GM23248 (cell line): ENCODE results near the gene CYS1.

ENCODE experiments used
- EZH2 ChIP-seq: fragments of 200-600 bp; sonication (generic); IDR thresholded peaks from 2 replicates; pipeline ENCODE4 v1.6.1; 2018; ENCODE audit warnings: antibody characterized with exemption, mild to moderate bottlenecking; ENCODE audit not compliant: insufficient read depth, poor library complexity, severe bottlenecking
- EZH2phosphoT487 ChIP-seq: fragments of 200-600 bp; sonication (generic); IDR thresholded peaks from 2 replicates; pipeline ENCODE4 v1.6.1; 2018; ENCODE audit warnings: antibody characterized with exemption, moderate library complexity, mild to moderate bottlenecking, low read depth; ENCODE audit not compliant: insufficient read depth

GRCh38 chr2:10039658-10040410, 40.4 kb downstream of the CYS1 start:
- TF ChIP-seq EZH2 (no peak), EZH2phosphoT487 (no peak)
